ENCODE data around the gene ARMC7.
"Not testable (repeated sequence)": the region's sequence is repeated elsewhere in the genome, so short reads cannot be mapped to it uniquely, and the experiment has no call there.

ARMC7 gene

GRCh38 chr17:75109407-75110233 is at the start of gene ARMC7:
ARMC7 (plus strand) TSS chr17:75109969; CDS start chr17:75110289, 320 bp downstream.
- DNase-seq (ENCODE audit: low read depth in 2 of 3, low spot score in 1 of 3), result peak; percentile 84 to 91 (median 90)

- no peak for DNase-seq (ENCODE audit: low read depth in 2 of 3, low spot score in 1 of 3)
Observed at GRCh38 chr17:75060434-75061054, 49.2 kb upstream of the ARMC7 start.

- DNase-seq (ENCODE audit: low read depth in 2 of 3, low spot score in 1 of 3), result no peak
Observed at GRCh38 chr17:75061055-75061438, 48.7 kb upstream of the ARMC7 start.

- no peak for DNase-seq (ENCODE audit: low read depth in 2 of 3, low spot score in 1 of 3)
Observed at GRCh38 chr17:75061618-75062017, 48.2 kb upstream of the ARMC7 start.

GRCh38 chr17:75063201-75063600 is 46.6 kb upstream of the ARMC7 start:
- DNase-seq (ENCODE audit: low read depth in 2 of 3, low spot score in 1 of 3), result no peak

- no peak for DNase-seq (ENCODE audit: low read depth in 2 of 3, low spot score in 1 of 3)
Observed at GRCh38 chr17:75063626-75064025, 46.1 kb upstream of the ARMC7 start.

GRCh38 chr17:75064040-75064439 is 45.7 kb upstream of the ARMC7 start:
- no peak for DNase-seq (ENCODE audit: low read depth in 2 of 3, low spot score in 1 of 3)

- DNase-seq (ENCODE audit: low read depth in 2 of 3, low spot score in 1 of 3), result no peak
Observed at GRCh38 chr17:75064460-75064859, 45.3 kb upstream of the ARMC7 start.

- DNase-seq (ENCODE audit: low read depth in 2 of 3, low spot score in 1 of 3), result no peak
Observed at GRCh38 chr17:75064867-75065561, 44.8 kb upstream of the ARMC7 start.

GRCh38 chr17:75065562-75066151 is 44.1 kb upstream of the ARMC7 start:
- DNase-seq (ENCODE audit: low read depth in 2 of 3, low spot score in 1 of 3), result no peak

GRCh38 chr17:75067856-75068255 is 41.9 kb upstream of the ARMC7 start:
- DNase-seq (ENCODE audit: low read depth in 2 of 3, low spot score in 1 of 3), result no peak

GRCh38 chr17:75068750-75069149 is 41.0 kb upstream of the ARMC7 start:
- DNase-seq (ENCODE audit: low read depth in 2 of 3, low spot score in 1 of 3), result no peak

- DNase-seq (ENCODE audit: low read depth in 2 of 3, low spot score in 1 of 3), result no peak
Observed at GRCh38 chr17:75069783-75070182, 40.0 kb upstream of the ARMC7 start.

GRCh38 chr17:75071478-75072271 is 38.1 kb upstream of the ARMC7 start:
- DNase-seq (ENCODE audit: low read depth in 2 of 3, low spot score in 1 of 3), result not testable (repeated sequence)

- DNase-seq (ENCODE audit: low read depth in 2 of 3, low spot score in 1 of 3), result not testable (repeated sequence)
Observed at GRCh38 chr17:75072909-75073308, 36.9 kb upstream of the ARMC7 start.

- no peak for DNase-seq (ENCODE audit: low read depth in 2 of 3, low spot score in 1 of 3)
Observed at GRCh38 chr17:75073618-75074047, 36.1 kb upstream of the ARMC7 start.

GRCh38 chr17:75074532-75074931 is 35.2 kb upstream of the ARMC7 start:
- no peak for DNase-seq (ENCODE audit: low read depth in 2 of 3, low spot score in 1 of 3)

GRCh38 chr17:75075597-75076336 is 34.0 kb upstream of the ARMC7 start:
- DNase-seq (ENCODE audit: low read depth in 2 of 3, low spot score in 1 of 3), result no peak

- DNase-seq (ENCODE audit: low read depth in 2 of 3, low spot score in 1 of 3), result no peak
Observed at GRCh38 chr17:75077072-75077495, 32.7 kb upstream of the ARMC7 start.
